ENCODE measurements around the gene OR13J1. TPM values are rescaled to one million over a fixed set of nuclear protein-coding genes. Genes with fewer than 3 reads are reported as not detected.

Gene OR13J1
- total RNA-seq, 2 donors from 2014 or later, result not detected

Other genes with a start within 250 kb of the OR13J1 start
- gene SIT1, start 219.5 kb downstream of the OR13J1 start, total RNA-seq, result 1 to 10 TPM in 1 of 2 donors, under 1 TPM in 1; 0.86 to 1.6 TPM
- gene RMRP, start 212.4 kb downstream of the OR13J1 start, total RNA-seq, result over 10,000 TPM; 14,118 to 22,490 TPM
- gene CCDC107, start 212.1 kb downstream of the OR13J1 start, total RNA-seq, result 10 to 100 TPM; 52.3 to 70.9 TPM
- under 1 TPM; 0.18 to 0.84 TPM for gene ARHGEF39, start 205.2 kb downstream of the OR13J1 start, total RNA-seq
- 1 to 10 TPM; 1.6 to 2.8 TPM for gene CA9, start 196.5 kb downstream of the OR13J1 start, total RNA-seq
- 100 to 1,000 TPM; 523 to 604 TPM for gene TPM2, start 180.5 kb downstream of the OR13J1 start, total RNA-seq
- 100 to 1,000 TPM; 301 to 324 TPM for gene TLN1, start 138.2 kb downstream of the OR13J1 start, total RNA-seq
- 10 to 100 TPM; 24.6 to 36.2 TPM for gene CREB3, start 137.7 kb downstream of the OR13J1 start, total RNA-seq
- gene GBA2, start 121.2 kb downstream of the OR13J1 start, total RNA-seq, result 10 to 100 TPM; 92.5 to 97.7 TPM
- 10 to 100 TPM; 23.6 to 34.6 TPM for gene RGP1, start 121.1 kb downstream of the OR13J1 start, total RNA-seq
- gene MSMP, start 116.1 kb downstream of the OR13J1 start, total RNA-seq, result not detected
- 10 to 100 TPM; 21.1 to 24.3 TPM for gene NPR2, start 78.8 kb downstream of the OR13J1 start, total RNA-seq
- 1 to 10 TPM; 1.3 to 1.9 TPM for gene SPAG8, start 58.1 kb downstream of the OR13J1 start, total RNA-seq
- gene HINT2, start 55.4 kb downstream of the OR13J1 start, total RNA-seq, result 10 to 100 TPM; 53.4 to 54.3 TPM
- gene FAM221B, start 41.7 kb downstream of the OR13J1 start, total RNA-seq, result not detected
- gene TMEM8B, start 41.2 kb downstream of the OR13J1 start, total RNA-seq, result 10 to 100 TPM; 14.7 to 15.6 TPM
- gene HRCT1, start 35.8 kb upstream of the OR13J1 start, total RNA-seq, result 1 to 10 TPM; 4.6 to 9.3 TPM
- 10 to 100 TPM in 1 of 2 donors, 1 to 10 TPM in 1; 7.6 to 13.1 TPM for gene SPAAR, start 39.1 kb upstream of the OR13J1 start, total RNA-seq
- gene OR2S2, start 87.8 kb upstream of the OR13J1 start, total RNA-seq, result not detected
- 1 to 10 TPM; 8.1 to 8.9 TPM for gene RECK, start 166.5 kb upstream of the OR13J1 start, total RNA-seq